ENCODE results near the gene OR2L8.

Gene OR2L8

DNA sequence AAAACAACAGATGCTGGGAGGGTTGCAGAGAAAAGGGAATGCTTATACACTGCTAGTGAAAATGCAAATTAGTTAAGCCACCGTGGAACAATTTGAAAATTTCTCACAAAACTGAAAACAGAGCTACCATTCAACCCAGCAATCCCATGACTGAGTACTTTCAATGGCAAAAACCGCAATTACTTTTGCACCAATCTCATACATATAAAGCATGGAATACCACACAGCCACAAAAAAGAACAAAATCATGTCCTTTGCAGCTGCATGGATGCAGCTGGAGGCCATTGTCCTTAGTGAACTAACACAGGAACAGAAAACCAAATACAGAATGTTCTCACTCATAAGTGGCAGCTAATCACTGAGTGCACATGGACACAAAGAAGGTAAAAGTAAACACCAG is 34.9 kb upstream of the OR2L8 start:
- TF ChIP-seq, protein P1, sequence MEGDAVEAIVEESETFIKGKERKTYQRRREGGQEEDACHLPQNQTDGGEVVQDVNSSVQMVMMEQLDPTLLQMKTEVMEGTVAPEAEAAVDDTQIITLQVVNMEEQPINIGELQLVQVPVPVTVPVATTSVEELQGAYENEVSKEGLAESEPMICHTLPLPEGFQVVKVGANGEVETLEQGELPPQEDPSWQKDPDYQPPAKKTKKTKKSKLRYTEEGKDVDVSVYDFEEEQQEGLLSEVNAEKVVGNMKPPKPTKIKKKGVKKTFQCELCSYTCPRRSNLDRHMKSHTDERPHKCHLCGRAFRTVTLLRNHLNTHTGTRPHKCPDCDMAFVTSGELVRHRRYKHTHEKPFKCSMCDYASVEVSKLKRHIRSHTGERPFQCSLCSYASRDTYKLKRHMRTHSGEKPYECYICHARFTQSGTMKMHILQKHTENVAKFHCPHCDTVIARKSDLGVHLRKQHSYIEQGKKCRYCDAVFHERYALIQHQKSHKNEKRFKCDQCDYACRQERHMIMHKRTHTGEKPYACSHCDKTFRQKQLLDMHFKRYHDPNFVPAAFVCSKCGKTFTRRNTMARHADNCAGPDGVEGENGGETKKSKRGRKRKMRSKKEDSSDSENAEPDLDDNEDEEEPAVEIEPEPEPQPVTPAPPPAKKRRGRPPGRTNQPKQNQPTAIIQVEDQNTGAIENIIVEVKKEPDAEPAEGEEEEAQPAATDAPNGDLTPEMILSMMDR (IDR thresholded peaks at IDR 0.05; ENCODE audit: low read length, missing control alignments) = no peak
- H3K4me3 ChIP-seq (replicated peaks; ENCODE audit: low read depth, low read length) = no peak overlapping the region
- no peak for DNase-seq (ENCODE audit: low read depth)

GRCh38 chr1:247914941-247915662 is 33.6 kb upstream of the OR2L8 start:
- H3K4me3 ChIP-seq (replicated peaks; ENCODE audit: low read depth, low read length) = no peak overlapping the region
- TF ChIP-seq, protein P1 (IDR thresholded peaks at IDR 0.05; ENCODE audit: low read length, missing control alignments) = no peak
- no peak for DNase-seq (ENCODE audit: low read depth)

GRCh38 chr1:247919952-247920351 is 28.7 kb upstream of the OR2L8 start, which contains the start of gene OR2T8:
TSS of gene OR2T8 (plus strand) at chr1:247920252. CDS start at chr1:247921018, 766 bp downstream.
- no peak within 1 kb of the TSS for H3K4me3 ChIP-seq (replicated peaks; ENCODE audit: low read depth, low read length)
- no peak for DNase-seq (ENCODE audit: low read depth)
- TF ChIP-seq, protein P1 (IDR thresholded peaks at IDR 0.05; ENCODE audit: low read length, missing control alignments) = no peak

- H3K4me3 ChIP-seq (replicated peaks; ENCODE audit: low read depth, low read length) = no peak overlapping the region
- TF ChIP-seq, protein P1 (IDR thresholded peaks at IDR 0.05; ENCODE audit: low read length, missing control alignments) = no peak
- no peak for DNase-seq (ENCODE audit: low read depth)
Observed at GRCh38 chr1:247923941-247924340, 24.7 kb upstream of the OR2L8 start.

DNA sequence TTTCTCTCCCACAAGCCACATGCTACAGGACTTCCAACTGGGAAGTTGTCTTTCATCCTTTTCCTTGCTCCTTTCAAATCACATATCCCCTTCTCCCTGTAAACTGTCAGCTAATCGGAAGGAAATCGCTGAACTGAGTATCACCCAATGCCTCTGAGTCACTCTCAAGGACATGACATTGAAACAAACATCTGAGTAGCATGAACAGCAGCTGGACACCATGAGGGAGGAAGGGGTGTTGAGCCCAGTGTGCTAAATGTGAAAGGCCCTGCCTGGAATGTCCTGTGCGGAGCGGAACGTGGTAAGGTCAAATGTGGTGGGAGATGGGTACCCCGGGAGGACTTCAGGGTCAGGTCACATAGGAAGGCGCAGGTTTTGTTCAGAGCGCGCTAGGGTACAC is 23.8 kb upstream of the OR2L8 start, which contains the start of gene OR2AJ1:
Gene OR2AJ1 (plus strand): TSS at position 22 of the 400 bp plus-strand sequence. CDS start 8,880 bp downstream, outside the sequence.
- TF ChIP-seq, protein P1 (IDR thresholded peaks at IDR 0.05; ENCODE audit: low read length, missing control alignments) = no peak
- no peak for DNase-seq (ENCODE audit: low read depth)
- H3K4me3 ChIP-seq (replicated peaks; ENCODE audit: low read depth, low read length) = no peak within 1 kb of the TSS

GRCh38 chr1:247933989-247934388 is 14.7 kb upstream of the OR2L8 start:
- TF ChIP-seq, protein P1 (IDR thresholded peaks at IDR 0.05; ENCODE audit: low read length, missing control alignments) = no peak
- DNase-seq (ENCODE audit: low read depth) = no peak
- no peak overlapping the region for H3K4me3 ChIP-seq (replicated peaks; ENCODE audit: low read depth, low read length)

GRCh38 chr1:247935781-247936180 is 12.9 kb upstream of the OR2L8 start:
- no peak overlapping the region for H3K4me3 ChIP-seq (replicated peaks; ENCODE audit: low read depth, low read length)
- no peak for DNase-seq (ENCODE audit: low read depth)
- TF ChIP-seq, protein P1 (IDR thresholded peaks at IDR 0.05; ENCODE audit: low read length, missing control alignments) = no peak

All from fibroblast of pulmonary artery (primary cell).